Endothelial cell of umbilical vein (primary cell): ENCODE measurements around the gene ATP5ME. TPM values are rescaled to one million over a fixed set of nuclear protein-coding genes. Genes with fewer than 3 reads are reported as not detected.

Experiments used
- BruUV-seq: library from RNA; stranded (reverse); fragments of 400-500 nt; replicated peaks from 2 replicates; lab custom pipeline; 2021; lab: Mats Ljungman, UMichigan
- CTCF ChIA-PET: fragments of 300-600, 350-600 bp; sonication (Branson Sonifier 250); formaldehyde crosslinking; loops from one replicate; lab custom pipeline; 2021; ENCODE audit warnings: antibody characterized with exemption, inconsistent platforms; lab: Charles Lee
- POLR2A ChIA-PET: fragments of 300-600, 350-600 bp; sonication (Branson Sonifier 250); formaldehyde crosslinking; loops from one replicate; lab custom pipeline; 2021; ENCODE audit warnings: antibody characterized with exemption, inconsistent platforms; lab: Charles Lee
- DNase-seq: peaks from one replicate; pipeline ENCODE4 v3.0.0-alpha.2; 2011; ENCODE audit warnings: low read depth, low spot score
- FAIRE-seq: peaks from 2 replicates; lab custom pipeline; 2011; peaks lifted over from hg19 to GRCh38; lab: Jason Lieb, UNC
- H2AFZ ChIP-seq: 2 replicates; pipeline ENCODE4 v1.6.0; 2012; ENCODE audit warnings: low read depth, low read length, control low read depth, inconsistent platforms
- H3K27ac ChIP-seq: 2 replicates; pipeline ENCODE4 v1.5.1; 2011; ENCODE audit warnings: low read depth, mild to moderate bottlenecking, control low read depth, low read length, moderate library complexity; ENCODE audit not compliant: insufficient read depth
- H3K27me3 ChIP-seq, 2 experiments: 2 replicates each; pipeline versions ENCODE4 v1.6.0 to v1.6.1; 2011; ENCODE audit warnings: low read length in 2 of 2, mixed read lengths in 1 of 2; ENCODE audit not compliant: control insufficient read depth in 2 of 2, insufficient read depth in 2 of 2
- H3K36me3 ChIP-seq, 2 experiments: 2 replicates in 1 of 2; 3 replicates in 1 of 2; pipeline ENCODE4 v1.5.1; 2011; ENCODE audit warnings: low read length in 2 of 2, mild to moderate bottlenecking in 1 of 2, moderate library complexity in 1 of 2; ENCODE audit not compliant: control insufficient read depth in 2 of 2, insufficient read depth in 2 of 2; ENCODE audit errors: extremely low read depth in 1 of 2
- H3K4me1 ChIP-seq: 3 replicates; pipeline ENCODE4 v1.5.1; 2011; ENCODE audit warnings: mild to moderate bottlenecking, low read length; ENCODE audit not compliant: control insufficient read depth, insufficient read depth; ENCODE audit errors: extremely low read depth
- H3K4me2 ChIP-seq: 2 replicates; pipeline ENCODE4 v1.6.1; 2011; ENCODE audit warnings: low read length, control low read depth, mixed read lengths; ENCODE audit not compliant: insufficient read depth
- H3K4me3 ChIP-seq, 3 experiments: fragments of 200-600 bp in 1 of 3; sonication (generic), shearing (Covaris generic) in 1 of 3; replicated peaks in 1 of 3; 2 replicates each; pipeline ENCODE4 v1.5.1; 2011 to 2016; ENCODE audit warnings: control low read depth in 3 of 3, low read length in 3 of 3, mild to moderate bottlenecking in 2 of 3, inconsistent platforms in 1 of 3, low read depth in 1 of 3, moderate library complexity in 1 of 3; ENCODE audit not compliant: insufficient read depth in 1 of 3
- H3K79me2 ChIP-seq: 2 replicates; pipeline ENCODE4 v1.6.0; 2012; ENCODE audit warnings: low read length, inconsistent platforms; ENCODE audit not compliant: control insufficient read depth, insufficient read depth
- H3K9ac ChIP-seq: replicated peaks from 2 replicates; pipeline ENCODE3; 2011; ENCODE audit warnings: low read length, control low read depth; ENCODE audit not compliant: insufficient read depth; ENCODE audit errors: extremely low read depth
- H3K9me1 ChIP-seq: replicated peaks from 3 replicates; pipeline ENCODE4 v1.6.0; 2011; ENCODE audit warnings: mild to moderate bottlenecking, low read length; ENCODE audit not compliant: control insufficient read depth, insufficient read depth; ENCODE audit errors: extremely low read depth
- H3K9me3 ChIP-seq: replicated peaks from 2 replicates; pipeline ENCODE4 v1.5.1; 2012; ENCODE audit warnings: low read length, inconsistent platforms; ENCODE audit not compliant: control insufficient read depth, insufficient read depth
- H4K20me1 ChIP-seq: replicated peaks from 2 replicates; pipeline ENCODE3; 2011; ENCODE audit warnings: mild to moderate bottlenecking, low read length; ENCODE audit not compliant: control insufficient read depth, insufficient read depth; ENCODE audit errors: extremely low read depth
- EZH2 ChIP-seq: IDR thresholded peaks from 2 replicates; pipeline ENCODE4 v1.6.1; 2012; ENCODE audit warnings: borderline replicate concordance, low read depth, mild to moderate bottlenecking, moderate library complexity, low read length, inconsistent platforms; ENCODE audit not compliant: severe bottlenecking
- FOS ChIP-seq: IDR thresholded peaks from 2 replicates; pipeline ENCODE4 v1.6.1; 2011; ENCODE audit warnings: mild to moderate bottlenecking, low read length, moderate library complexity, borderline replicate concordance; ENCODE audit not compliant: insufficient read depth
- GATA2 ChIP-seq: IDR thresholded peaks from 2 replicates; pipeline ENCODE4 v1.7.0; 2011; ENCODE audit warnings: low read depth, mild to moderate bottlenecking, moderate library complexity, mixed read lengths, low read length; ENCODE audit not compliant: insufficient read length, insufficient read depth
- JUN ChIP-seq: IDR thresholded peaks from 2 replicates; pipeline ENCODE4 v1.6.1; 2011; ENCODE audit warnings: borderline replicate concordance, low read depth; ENCODE audit not compliant: insufficient read length, insufficient read depth
- MYC ChIP-seq: IDR thresholded peaks from one replicate; pipeline ENCODE4 v1.6.1; 2011; ENCODE audit warnings: mild to moderate bottlenecking, low read depth, low read length
- POLR2A ChIP-seq: IDR thresholded peaks from 2 replicates; pipeline ENCODE4 v1.6.1; 2012; ENCODE audit warnings: low read depth, mild to moderate bottlenecking, control low read depth, low read length
- POLR2AphosphoS5 ChIP-seq: IDR thresholded peaks from 2 replicates; pipeline ENCODE4 v1.6.1; 2012; ENCODE audit warnings: low read depth, mild to moderate bottlenecking, control low read depth, low read length, moderate library complexity; ENCODE audit not compliant: insufficient read depth
- dilution Hi-C: fragments of 300-500 bp; cut with MboI; formaldehyde crosslinking; loops from one replicate; pipeline ENCODE4 v1.15.0; 2019; ENCODE audit warnings: low sequenced_read_pairs; ENCODE audit not compliant: extremely low pct_ligation_motif_present
- intact Hi-C: fragments of 100-400 bp; cut with micrococcal nuclease; formaldehyde crosslinking; loops from one replicate; pipeline ENCODE4 v1.10.0; 2022
- polyA plus RNA-seq, 4 experiments: library from polyadenylated mRNA; depleted of rRNA in 3 of 4; stranded (reverse) in 3 of 4; unstranded in 1 of 4; fragments of >200 nt; gene quantifications; 2 replicates each; pipeline versions ENCODE4 v1.2.1 to v1.2.3, GENCODE V29; 2011 to 2012; ENCODE audit warnings: missing spikeins in 1 of 4
- total RNA-seq: library from RNA; stranded (reverse); gene quantifications from 2 replicates; pipeline ENCODE4 v1.2.3, GENCODE V29; 2021
- TF ChIP-seq, protein P1 (sequence below), 2 donors: IDR thresholded peaks; 1 replicate in 1 of 2; 2 replicates in 1 of 2; pipeline ENCODE4 v1.5.1; 2011; ENCODE audit warnings: low read length in 2 of 2, mild to moderate bottlenecking in 2 of 2, moderate library complexity in 2 of 2, control low read depth in 1 of 2, inconsistent platforms in 1 of 2, low read depth in 1 of 2; ENCODE audit not compliant: insufficient read depth in 1 of 2; ENCODE audit errors: extremely low read depth in 1 of 2
- TF ChIP-seq, protein P2 (sequence below): IDR thresholded peaks from 2 replicates; pipeline ENCODE4 v1.6.1; 2011; ENCODE audit not compliant: insufficient read depth, insufficient read length

The ATP5ME gene
- total and polyA plus RNA-seq, 2 donors (not counting 3 experiments of a cell fraction or from before 2014, with no cell fraction given), result 303 to 304 TPM

DNA sequence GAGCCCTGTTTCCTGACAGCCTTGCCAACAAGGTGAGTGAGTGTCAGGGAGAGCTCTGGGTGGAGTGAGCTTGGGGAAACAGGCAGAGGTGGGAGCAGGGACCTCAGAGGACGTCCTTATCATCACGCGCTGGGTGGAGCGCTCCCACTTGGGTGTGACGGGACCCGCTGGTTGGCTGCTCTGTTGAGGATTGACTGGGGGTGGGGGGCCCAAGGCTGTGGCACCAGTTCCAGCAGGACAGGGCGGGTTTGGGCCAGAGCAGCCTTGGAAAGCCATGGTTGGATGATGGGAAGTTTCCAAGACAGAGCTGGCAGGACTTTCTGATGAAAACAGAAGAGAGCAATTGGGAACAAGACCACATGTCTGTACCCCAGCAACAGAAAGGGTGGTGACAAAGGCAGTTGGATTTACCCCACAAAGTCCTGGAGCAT, 28.6 kb upstream of the ATP5ME start:
- intact Hi-C loops (no loop called here), dilution Hi-C loops (no loop called here)
- TF ChIP-seq JUN, result no peak
- no peak for TF ChIP-seq FOS
- no peak for TF ChIP-seq POLR2AphosphoS5
- TF ChIP-seq POLR2A, result no peak
- TF ChIP-seq, protein P1, sequence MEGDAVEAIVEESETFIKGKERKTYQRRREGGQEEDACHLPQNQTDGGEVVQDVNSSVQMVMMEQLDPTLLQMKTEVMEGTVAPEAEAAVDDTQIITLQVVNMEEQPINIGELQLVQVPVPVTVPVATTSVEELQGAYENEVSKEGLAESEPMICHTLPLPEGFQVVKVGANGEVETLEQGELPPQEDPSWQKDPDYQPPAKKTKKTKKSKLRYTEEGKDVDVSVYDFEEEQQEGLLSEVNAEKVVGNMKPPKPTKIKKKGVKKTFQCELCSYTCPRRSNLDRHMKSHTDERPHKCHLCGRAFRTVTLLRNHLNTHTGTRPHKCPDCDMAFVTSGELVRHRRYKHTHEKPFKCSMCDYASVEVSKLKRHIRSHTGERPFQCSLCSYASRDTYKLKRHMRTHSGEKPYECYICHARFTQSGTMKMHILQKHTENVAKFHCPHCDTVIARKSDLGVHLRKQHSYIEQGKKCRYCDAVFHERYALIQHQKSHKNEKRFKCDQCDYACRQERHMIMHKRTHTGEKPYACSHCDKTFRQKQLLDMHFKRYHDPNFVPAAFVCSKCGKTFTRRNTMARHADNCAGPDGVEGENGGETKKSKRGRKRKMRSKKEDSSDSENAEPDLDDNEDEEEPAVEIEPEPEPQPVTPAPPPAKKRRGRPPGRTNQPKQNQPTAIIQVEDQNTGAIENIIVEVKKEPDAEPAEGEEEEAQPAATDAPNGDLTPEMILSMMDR (IDR thresholded peaks at IDR 0.05; ENCODE audit: extremely low read depth in 1 of 2, insufficient read depth in 1 of 2, low read depth in 1 of 2, low read length in 2 of 2), result no peak
- no peak for TF ChIP-seq GATA2
- TF ChIP-seq MYC, result no peak
- TF ChIP-seq, protein P2, sequence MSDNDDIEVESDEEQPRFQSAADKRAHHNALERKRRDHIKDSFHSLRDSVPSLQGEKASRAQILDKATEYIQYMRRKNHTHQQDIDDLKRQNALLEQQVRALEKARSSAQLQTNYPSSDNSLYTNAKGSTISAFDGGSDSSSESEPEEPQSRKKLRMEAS, result no peak
- TF ChIP-seq EZH2, result no peak
- FAIRE-seq (no peak), DNase-seq (no peak)
- Histone ChIP-seq H3K9me1 (no peaks in the 10 kb centered on the region), H4K20me1 (no peaks in the 10 kb centered on the region), H3K9ac (no peak overlapping the region), H3K27me3 (no peaks in the 10 kb centered on the region), H3K4me2 (no peak overlapping the region), H3K27ac (no peak overlapping the region), H2AFZ (no peak overlapping the region), H3K79me2 (peaks cover 15% of the 10 kb centered on the region), H3K4me1 (peaks cover 7% of the 10 kb centered on the region), H3K4me3 (no peak overlapping the region), H3K36me3 (no peaks in the 10 kb centered on the region), H3K9me3 (no peaks in the 10 kb centered on the region)
- BruUV-seq, result no TSS peak
- ChIA-PET POLR2A (no interaction called here), CTCF (interaction anchor here (1.1 to 1.4 kb wide), 2 partner anchors 16 to 18 kb away, joined by 3 to 9 read pairs; no protein-coding TSS in a partner anchor)
